HEK293T (cell line): ENCODE measurements around the gene CAMK1D.

ENCODE experiments used
- ARNT ChIP-seq: fragments of 450-650 bp; IDR thresholded peaks from 2 replicates; pipeline ENCODE4 v1.6.1; 2017; ENCODE audit warnings: mild to moderate bottlenecking
- CTBP1 ChIP-seq: fragments of 450-650 bp; IDR thresholded peaks from 2 replicates; pipeline ENCODE4 v1.6.1; 2016; ENCODE audit warnings: borderline replicate concordance
- ELF4 ChIP-seq: fragments of 450-650 bp; IDR thresholded peaks from 2 replicates; pipeline ENCODE4 v1.6.1; 2017; ENCODE audit warnings: antibody characterized with exemption
- FOXA1 ChIP-seq: fragments of 450-650 bp; IDR thresholded peaks from 2 replicates; pipeline ENCODE4 v1.6.1; 2016; ENCODE audit warnings: mild to moderate bottlenecking
- FOXK2 ChIP-seq: fragments of 450-650 bp; IDR thresholded peaks from 2 replicates; pipeline ENCODE4 v1.6.1; 2016; ENCODE audit warnings: mild to moderate bottlenecking
- FOXM1 ChIP-seq: fragments of 450-650 bp; IDR thresholded peaks from 2 replicates; pipeline ENCODE4 v1.6.1; 2017; ENCODE audit warnings: mild to moderate bottlenecking, borderline replicate concordance
- L3MBTL2 ChIP-seq: fragments of 450-650 bp; conservative IDR thresholded peaks from 2 replicates; pipeline ENCODE4 v1.6.1; 2016; ENCODE audit warnings: mild to moderate bottlenecking
- NFRKB ChIP-seq: fragments of 450-650 bp; IDR thresholded peaks from 2 replicates; pipeline ENCODE4 v1.6.1; 2016; ENCODE audit warnings: mild to moderate bottlenecking, moderate library complexity
- SP1 ChIP-seq: fragments of 450-650 bp; IDR thresholded peaks from 2 replicates; pipeline ENCODE4 v1.6.1; 2017
- SUZ12 ChIP-seq: fragments of 450-650 bp; IDR thresholded peaks from 2 replicates; pipeline ENCODE4 v1.6.1; 2016; ENCODE audit warnings: mild to moderate bottlenecking
- TARDBP ChIP-seq: fragments of 450-650 bp; IDR thresholded peaks from 2 replicates; pipeline ENCODE4 v1.6.1; 2016
- ZNF384 ChIP-seq: fragments of 450-650 bp; IDR thresholded peaks from 2 replicates; pipeline ENCODE4 v1.6.1; 2016

DNA sequence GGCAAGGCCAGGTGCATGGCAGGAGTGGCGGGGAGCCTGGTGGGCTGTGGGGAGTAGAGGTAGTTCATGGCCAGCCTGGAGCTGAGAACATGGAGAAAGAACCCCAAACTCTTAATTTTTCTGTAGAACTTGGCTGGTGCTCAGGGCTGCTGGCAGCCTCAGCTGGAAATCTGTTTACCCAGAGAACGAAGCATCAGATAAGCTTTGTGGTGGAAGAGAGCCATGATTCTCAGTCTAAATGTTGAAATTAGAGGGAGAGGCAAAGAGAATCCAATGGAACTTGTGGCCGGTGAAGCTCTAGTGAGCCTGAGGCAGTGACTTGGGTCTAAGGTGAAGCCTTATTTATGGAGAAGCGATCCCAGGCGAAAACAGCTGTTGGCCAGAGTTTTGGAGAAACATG is 525.8 kb downstream of the CAMK1D start:
- no peak for TF ChIP-seq CTBP1
- TF ChIP-seq FOXM1 = no peak
- TF ChIP-seq ELF4 = no peak
- TF ChIP-seq FOXA1 = no peak
- TF ChIP-seq NFRKB = no peak
- TF ChIP-seq SUZ12 = no peak
- no peak for TF ChIP-seq ARNT
- no peak for TF ChIP-seq TARDBP
- TF ChIP-seq L3MBTL2 = no peak
- TF ChIP-seq SP1 = no peak
- TF ChIP-seq FOXK2 = no peak
- TF ChIP-seq ZNF384 = no peak
